Mucosa of stomach (tissue), 1 donor: ENCODE results near the gene ACSS1.

Experiments used
- H3K27me3 ChIP-seq: one replicate; pipeline ENCODE4 v1.7.0; 2013; ENCODE audit warnings: mild to moderate bottlenecking, low read length; ENCODE audit not compliant: control insufficient read depth, insufficient read depth
- H3K36me3 ChIP-seq: one replicate; pipeline ENCODE4 v1.7.0; 2013; ENCODE audit warnings: low read length; ENCODE audit not compliant: control insufficient read depth, insufficient read depth
- H3K4me1 ChIP-seq: one replicate; pipeline ENCODE4 v1.7.0; 2013; ENCODE audit warnings: mild to moderate bottlenecking, low read length; ENCODE audit not compliant: control insufficient read depth, insufficient read depth
- H3K4me3 ChIP-seq: one replicate; pipeline ENCODE4 v1.7.0; 2013; ENCODE audit warnings: low read length
- H3K9ac ChIP-seq: one replicate; pipeline ENCODE4 v1.7.0; 2013; ENCODE audit warnings: mild to moderate bottlenecking, low read length, moderate library complexity
- H3K9me3 ChIP-seq: one replicate; pipeline ENCODE4 v1.7.0; 2013; ENCODE audit warnings: mild to moderate bottlenecking, low read length, moderate library complexity; ENCODE audit not compliant: control insufficient read depth
- donor health status: Pancreatic carcinoma.

ACSS1 gene

DNA sequence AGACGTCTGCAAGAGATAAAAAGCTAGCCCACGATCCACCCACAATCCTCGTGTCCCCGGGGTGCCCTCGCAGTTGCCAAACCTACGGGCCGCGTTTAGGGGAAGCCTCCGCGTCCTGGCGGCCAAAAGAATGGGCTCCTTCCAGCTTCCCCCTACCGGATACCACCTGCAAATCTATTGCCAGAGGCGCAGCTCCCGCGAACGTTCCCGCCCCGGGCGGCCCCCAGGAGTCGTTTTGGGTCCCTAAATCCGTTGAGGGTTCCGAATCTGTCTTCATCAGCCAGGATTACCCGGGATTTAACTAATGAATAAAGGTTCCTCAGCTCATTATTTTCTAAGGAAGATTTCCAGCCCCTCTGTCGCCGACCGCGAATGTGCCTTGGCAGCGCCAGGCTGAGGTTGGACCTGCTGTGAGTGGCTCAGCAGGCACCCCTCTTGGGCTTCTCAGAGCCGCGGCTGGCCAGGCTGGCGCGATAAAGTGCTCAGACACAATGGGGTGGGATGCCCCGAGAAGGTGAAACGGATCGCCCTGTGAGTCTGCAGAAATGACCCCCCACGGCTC is 26.8 kb upstream of the ACSS1 start:
- Histone ChIP-seq H3K4me3 (no peak overlapping the region), H3K9me3 (no peaks in the 10 kb centered on the region), H3K9ac (no peak overlapping the region), H3K27me3 (peaks cover 70% of the 10 kb centered on the region), H3K36me3 (no peaks in the 10 kb centered on the region), H3K4me1 (peaks cover 4% of the 10 kb centered on the region)

DNA sequence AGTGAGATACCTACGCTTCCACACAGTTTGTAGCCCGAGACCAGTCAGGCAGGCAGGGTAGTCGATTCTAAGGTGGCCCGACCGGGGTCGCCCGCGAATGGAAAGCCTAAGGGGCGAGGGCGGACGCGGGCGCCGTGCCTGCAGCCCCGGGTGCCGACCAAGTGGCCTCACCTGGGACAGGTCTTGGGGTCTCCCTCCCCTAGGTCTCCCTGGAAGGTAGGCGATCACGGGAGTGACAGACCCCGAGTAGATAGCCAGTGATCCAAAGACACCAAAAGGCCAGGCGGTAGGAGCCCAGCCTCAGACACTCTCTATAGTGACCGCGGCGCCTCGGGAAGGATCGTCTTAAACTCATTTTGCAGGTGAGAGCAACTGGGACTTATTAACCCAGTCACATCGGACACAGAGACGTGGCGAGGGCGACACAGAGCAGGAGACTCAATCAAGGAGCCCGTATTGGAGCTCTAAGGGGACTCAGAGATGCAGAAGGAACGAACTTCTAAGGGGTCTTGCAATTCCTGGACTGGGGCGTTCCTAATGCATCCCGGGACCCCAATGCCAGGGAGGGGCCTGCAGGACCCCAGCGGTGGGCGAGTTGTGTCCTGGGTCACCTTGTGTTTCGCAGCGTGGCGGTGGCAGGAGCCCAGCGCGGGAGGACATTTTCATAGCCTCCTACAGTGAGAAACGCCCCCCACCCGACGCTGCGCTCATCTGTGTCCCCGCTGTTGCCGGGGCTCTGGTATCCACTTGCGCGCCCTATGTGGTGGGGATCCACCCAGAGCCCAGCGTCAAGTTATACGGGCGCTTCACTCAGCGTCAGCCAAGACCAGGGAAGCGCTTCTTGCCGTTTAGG is 26.1 kb upstream of the ACSS1 start:
- H3K4me3 ChIP-seq, result no peak overlapping the region
- no peak overlapping the region for H3K9ac ChIP-seq
- H3K36me3 ChIP-seq, result no peaks in the 10 kb centered on the region
- no peaks in the 10 kb centered on the region for H3K9me3 ChIP-seq
- H3K4me1 ChIP-seq, result peaks cover 4% of the 10 kb centered on the region
- peaks cover 75% of the 10 kb centered on the region for H3K27me3 ChIP-seq

DNA sequence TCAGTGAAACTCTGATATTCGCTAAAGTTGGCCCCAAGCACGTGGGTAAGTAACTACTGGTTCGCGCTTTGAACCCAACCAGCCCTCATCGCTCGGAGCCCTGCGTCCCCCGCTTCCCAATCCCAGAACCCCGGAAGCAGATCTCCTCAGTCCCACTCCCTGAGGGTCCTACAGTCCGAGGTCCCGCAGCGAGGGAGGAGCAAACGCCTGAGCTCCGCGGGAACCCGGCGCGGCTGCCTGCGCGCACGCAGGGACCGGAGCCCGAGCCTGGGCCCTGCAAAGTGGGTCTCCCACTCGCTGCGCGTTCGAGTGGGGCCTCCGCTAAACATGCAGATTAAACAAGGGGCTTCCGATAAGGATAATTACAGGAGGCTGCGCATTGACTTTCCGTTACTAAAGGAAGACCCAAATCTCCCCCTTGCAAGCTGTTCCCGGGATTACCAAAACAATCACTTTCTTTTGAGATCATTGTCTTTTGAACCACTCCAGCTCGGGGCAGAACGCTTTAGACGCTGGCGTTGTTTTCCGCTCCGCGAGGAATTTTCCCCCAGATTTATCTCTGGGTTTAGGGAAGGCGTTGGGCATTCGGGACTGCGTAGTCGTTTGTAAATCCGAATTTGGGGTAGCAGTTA is 25.3 kb upstream of the ACSS1 start:
- Histone ChIP-seq H3K9ac (no peak overlapping the region), H3K4me3 (no peak overlapping the region), H3K27me3 (peaks cover 83% of the 10 kb centered on the region), H3K9me3 (no peaks in the 10 kb centered on the region), H3K4me1 (peaks cover 4% of the 10 kb centered on the region), H3K36me3 (no peaks in the 10 kb centered on the region)

DNA sequence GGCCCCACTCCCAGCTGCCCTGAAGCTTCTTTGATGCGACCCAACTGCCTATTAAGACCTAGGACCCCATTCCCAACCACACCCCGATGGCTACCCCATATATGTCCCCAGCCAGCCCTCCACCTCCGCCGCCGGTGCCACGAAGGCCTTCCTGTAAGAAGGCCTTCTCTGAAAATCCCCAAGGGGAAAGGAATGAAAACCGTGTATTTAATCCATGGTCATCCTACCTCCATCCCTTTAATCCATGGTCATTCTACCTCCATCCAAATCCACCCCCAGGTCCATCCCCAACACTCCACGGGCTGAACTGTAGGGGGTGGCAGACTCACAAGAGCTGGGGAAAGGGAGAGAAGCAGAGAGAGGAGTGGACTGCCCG is 24.5 kb upstream of the ACSS1 start:
- Histone ChIP-seq H3K9ac (no peak overlapping the region), H3K9me3 (no peaks in the 10 kb centered on the region), H3K4me1 (peaks cover 6% of the 10 kb centered on the region), H3K36me3 (no peaks in the 10 kb centered on the region), H3K27me3 (peaks cover 90% of the 10 kb centered on the region), H3K4me3 (no peak overlapping the region)

DNA sequence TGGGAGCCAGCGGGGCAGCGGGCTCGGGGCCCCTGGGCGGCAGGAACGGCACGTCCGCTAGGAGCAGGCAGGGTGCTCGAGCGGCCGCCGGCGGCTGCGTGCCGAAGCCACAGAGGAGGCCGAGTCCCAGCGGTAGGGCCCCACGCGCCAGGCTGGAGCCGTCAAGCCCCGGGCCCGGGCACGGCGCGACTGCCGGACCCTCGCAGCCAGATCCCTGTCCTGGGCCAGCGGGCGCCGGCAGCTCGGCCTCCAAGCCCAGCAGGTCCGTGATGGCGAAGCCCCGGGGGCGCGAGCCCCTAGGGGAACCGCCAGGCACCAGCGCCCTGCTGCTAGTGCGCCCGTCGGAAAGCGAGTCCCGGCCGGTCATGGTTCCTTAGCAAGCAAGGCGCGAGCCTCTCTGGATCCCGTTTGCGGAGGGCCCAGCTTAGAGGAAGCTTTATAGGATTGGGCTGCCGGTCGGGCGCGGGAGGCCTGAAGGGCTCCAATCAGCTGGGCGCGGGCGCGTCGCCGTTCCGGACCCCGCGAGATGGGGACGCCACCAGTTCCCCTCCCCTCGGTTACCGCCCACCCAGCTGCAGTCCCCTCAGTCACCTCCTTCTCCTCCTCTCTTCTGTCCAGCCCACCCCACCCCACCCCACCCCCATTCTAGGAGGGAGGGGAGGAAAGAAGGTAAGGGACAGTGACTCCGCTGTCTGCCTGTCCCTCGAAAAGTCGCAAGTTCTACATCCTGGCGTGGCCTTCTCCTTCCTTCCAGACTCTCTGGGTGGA is 24.0 kb upstream of the ACSS1 start, which contains the start of gene VSX1:
Gene VSX1, minus strand, starts transcription at position 412 of the 768 bp plus-strand sequence. Its CDS starts 45 bp downstream, at position 367.
- Histone ChIP-seq H3K9ac (no peak within 1 kb of the TSS), H3K4me3 (no peak within 1 kb of the TSS), H3K9me3 (no peaks in the 10 kb centered on the region), H3K27me3 (peaks cover 96% of the 10 kb centered on the region), H3K36me3 (no peaks in the 10 kb centered on the region), H3K4me1 (peaks cover 11% of the 10 kb centered on the region)

DNA sequence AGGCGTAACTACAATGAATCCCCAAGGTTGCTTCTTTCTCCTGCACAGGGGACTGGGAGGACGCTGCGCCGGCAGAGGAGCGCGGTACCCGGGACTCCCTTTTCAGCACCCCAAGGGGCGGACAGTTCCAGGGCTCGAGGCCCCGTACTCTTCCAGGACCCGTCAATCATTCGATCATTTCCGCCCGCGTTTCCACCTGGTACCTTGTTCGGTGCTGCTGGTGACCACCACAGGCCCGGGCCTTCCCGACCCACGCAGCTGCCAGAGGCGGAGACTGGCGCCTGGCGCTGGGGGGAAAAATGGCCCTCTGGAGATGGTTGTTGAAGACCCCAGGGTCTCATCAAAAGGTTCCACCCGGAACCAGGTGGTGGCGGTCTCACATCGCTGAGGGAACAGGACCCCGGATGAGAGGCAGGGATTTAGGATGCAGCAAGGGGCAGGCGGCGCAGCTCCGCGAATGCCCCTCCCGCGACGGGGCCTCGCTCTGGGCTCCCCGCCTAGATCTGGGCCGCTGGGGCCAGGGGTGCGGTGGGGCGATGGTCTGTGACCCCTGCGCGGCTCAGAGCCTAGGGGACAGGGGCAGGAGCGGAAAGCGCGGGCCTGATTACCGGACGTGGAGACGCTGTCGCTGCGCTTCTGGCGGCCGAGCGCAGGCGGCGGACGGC is 23.3 kb upstream of the ACSS1 start:
- Histone ChIP-seq H3K9me3 (no peaks in the 10 kb centered on the region), H3K9ac (no peak overlapping the region), H3K4me3 (no peak overlapping the region), H3K27me3 (peaks cover 93% of the 10 kb centered on the region), H3K36me3 (no peaks in the 10 kb centered on the region), H3K4me1 (peaks cover 12% of the 10 kb centered on the region)

DNA sequence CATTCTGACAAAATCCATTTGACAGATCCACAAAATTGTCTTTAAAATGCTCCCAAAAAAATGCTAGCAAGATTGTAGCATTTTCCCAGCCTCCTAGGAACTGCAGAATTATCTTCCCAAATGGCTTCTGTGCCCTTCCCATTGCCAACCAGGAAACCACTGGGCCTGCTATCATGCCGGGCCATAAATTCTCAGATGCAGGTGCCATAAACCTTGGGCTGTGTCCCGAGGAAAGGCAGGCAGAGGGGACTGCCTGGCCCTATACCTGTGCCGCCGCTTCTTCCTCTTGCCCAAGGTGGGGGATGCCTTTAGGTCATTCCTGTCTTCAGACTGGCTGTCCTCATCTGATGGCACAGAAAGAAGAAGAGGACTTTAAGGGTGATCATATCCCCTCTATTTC is 21.2 kb upstream of the ACSS1 start:
- no peaks in the 10 kb centered on the region for H3K36me3 ChIP-seq
- H3K4me3 ChIP-seq, result no peak overlapping the region
- H3K9ac ChIP-seq, result no peak overlapping the region
- no peaks in the 10 kb centered on the region for H3K9me3 ChIP-seq
- H3K4me1 ChIP-seq, result peaks cover 12% of the 10 kb centered on the region
- peaks cover 72% of the 10 kb centered on the region for H3K27me3 ChIP-seq

DNA sequence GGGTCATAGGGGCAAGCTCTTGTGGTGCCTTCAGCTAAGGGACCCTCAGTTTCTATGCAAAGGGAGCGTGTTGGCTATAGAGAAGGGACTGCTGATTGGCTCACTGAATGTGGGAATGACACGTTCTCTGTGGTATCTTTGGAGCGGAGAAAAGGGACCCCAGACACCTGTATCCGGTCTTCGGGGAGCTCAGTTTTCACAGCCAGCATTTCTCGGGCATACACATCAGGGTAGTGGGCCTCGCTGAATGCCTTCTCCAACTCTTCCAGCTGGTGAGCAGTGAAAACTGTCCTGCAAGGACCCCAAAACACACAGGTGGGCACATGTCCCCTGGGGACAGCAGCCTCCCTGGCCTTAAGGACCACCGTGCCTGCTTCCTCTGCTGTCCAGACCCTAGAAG is 20.7 kb upstream of the ACSS1 start:
- H3K9me3 ChIP-seq, result no peaks in the 10 kb centered on the region
- no peaks in the 10 kb centered on the region for H3K36me3 ChIP-seq
- peaks cover 67% of the 10 kb centered on the region for H3K27me3 ChIP-seq
- H3K9ac ChIP-seq, result no peak overlapping the region
- H3K4me1 ChIP-seq, result peaks cover 12% of the 10 kb centered on the region
- no peak overlapping the region for H3K4me3 ChIP-seq

DNA sequence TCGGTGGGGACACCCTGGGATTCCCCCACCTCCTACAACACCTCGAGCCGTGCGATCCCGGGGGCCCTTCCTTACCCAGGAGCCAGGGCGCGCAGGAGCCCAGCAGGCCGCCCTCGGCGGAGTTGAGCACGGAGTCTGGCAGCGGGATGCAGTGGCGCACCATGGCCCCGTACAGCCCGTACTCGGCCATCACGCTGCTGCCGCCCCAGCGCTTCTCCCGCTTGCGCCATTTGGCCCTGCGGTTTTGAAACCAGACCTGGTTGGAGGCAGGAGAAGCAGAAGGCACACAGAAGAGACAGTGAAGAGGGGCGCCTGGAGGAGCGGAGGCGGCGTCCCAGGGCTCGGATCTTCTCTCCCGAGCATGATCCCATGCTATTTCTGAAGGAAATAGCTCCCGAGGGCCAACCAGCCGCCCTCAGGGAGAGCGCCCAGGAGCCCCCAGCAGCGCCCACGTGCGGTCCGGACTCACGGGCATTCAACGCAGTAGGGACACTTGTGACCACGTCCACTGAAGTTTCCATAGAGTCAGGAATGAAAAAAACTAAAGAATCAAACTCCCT is 19.8 kb upstream of the ACSS1 start:
- peaks cover 58% of the 10 kb centered on the region for H3K27me3 ChIP-seq
- peaks cover 12% of the 10 kb centered on the region for H3K4me1 ChIP-seq
- H3K9me3 ChIP-seq, result no peaks in the 10 kb centered on the region
- no peaks in the 10 kb centered on the region for H3K36me3 ChIP-seq
- H3K9ac ChIP-seq, result no peak overlapping the region
- H3K4me3 ChIP-seq, result no peak overlapping the region

DNA sequence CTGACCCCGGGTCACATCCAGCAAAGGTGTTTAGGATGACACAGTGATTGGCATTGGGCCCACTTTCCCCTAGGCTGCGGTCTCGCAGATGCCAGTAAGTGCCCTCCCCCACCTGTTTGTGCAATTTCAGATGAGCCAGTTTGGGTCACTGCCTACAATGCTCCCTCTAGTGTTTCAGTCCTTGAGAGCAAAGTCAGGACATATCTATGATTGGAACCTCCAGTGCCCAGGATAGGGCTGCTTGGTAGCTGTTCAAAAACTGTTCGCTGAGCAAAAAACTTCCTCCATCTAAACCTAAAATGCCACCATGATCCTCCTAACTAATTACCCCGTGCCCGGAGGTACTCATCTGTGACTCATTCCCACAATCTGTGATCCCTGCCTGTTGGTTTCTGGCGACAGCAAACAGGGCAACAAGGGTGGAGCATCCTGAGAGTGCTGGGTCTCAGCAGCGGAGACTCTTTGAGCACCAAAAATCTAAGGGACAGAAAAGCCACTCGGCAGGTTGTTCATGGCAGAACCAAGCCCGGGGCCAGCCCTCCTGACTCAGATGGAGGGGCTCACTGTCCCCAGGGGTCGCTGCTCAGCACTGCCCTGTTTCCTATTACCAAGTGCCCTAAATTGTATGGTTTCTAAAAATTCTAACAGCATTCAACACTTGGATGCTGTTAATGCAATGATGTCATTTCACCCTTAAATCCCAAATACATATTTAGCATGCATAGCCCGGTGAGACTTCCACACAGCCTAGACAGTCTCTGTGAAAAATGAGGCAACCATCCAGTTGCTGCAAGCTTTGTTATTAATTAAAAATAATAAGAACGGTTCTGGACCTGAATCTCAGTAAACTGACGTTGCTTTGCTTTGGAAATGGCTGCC is 19.0 kb upstream of the ACSS1 start:
- H3K9ac ChIP-seq, result no peak overlapping the region
- H3K27me3 ChIP-seq, result peaks cover 57% of the 10 kb centered on the region
- H3K4me3 ChIP-seq, result no peak overlapping the region
- no peaks in the 10 kb centered on the region for H3K36me3 ChIP-seq
- H3K9me3 ChIP-seq, result no peaks in the 10 kb centered on the region
- H3K4me1 ChIP-seq, result peaks cover 12% of the 10 kb centered on the region
